ENCODE measurements around the gene CREB5.

CREB5 gene

DNA sequence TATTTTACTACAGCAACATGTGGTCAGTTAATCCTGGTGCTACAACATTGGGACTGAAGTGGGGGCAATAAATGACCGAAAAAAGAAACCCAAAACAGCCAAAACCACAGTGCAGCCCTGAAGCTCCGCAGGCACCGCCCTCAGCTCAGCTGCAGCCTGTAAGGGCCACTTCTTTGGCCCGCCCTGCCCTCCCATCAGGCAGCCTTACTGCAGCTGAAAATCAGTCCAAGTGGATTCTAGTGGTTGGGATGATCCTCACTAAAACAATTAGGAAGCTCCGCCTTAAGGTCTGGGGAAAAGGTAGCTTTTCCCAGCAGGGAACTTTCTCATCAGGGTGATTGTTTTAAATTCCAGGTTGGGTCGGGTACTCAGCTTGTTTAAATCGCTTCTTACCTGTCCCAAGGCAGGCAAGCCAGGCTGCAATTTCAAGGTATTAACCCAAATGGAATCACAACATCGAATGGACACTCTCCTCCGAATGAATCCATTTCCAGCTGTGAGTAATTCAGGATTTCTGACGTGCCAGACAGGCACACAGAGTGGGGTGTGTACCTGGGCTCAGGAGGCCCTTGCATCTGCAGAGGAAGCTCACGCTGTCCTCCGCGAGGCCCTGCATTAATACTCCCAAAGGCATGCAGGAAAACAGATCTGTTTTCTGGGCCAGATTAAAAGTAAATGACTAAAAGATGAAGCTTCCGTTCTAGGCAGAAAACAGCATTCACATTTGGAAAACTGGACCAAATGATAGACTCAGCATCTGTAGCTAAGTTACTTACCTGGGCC is 104.3 kb downstream of the CREB5 start:
- DNase-seq (ENCODE audit: low read depth) = no peak

DNA sequence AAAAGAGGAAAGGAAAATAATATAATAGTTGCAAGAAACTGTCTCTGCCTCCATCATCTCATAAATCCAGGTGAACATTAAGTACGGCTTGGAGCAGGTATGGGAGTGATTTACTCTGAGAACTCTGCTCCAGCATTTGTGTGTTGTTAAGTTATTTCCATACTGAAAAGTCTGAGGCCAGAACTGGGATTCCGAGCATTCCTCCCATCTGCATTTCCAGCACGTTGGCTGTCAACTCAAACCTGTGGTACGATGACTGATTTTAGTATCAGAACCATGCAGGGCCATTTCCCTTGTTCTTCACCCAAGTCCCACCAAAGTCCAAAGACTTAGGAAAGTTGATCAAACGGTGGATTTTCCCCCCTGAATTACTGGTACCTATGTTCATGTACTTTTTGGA is 104.9 kb downstream of the CREB5 start:
- no peak for DNase-seq (ENCODE audit: low read depth)

DNA sequence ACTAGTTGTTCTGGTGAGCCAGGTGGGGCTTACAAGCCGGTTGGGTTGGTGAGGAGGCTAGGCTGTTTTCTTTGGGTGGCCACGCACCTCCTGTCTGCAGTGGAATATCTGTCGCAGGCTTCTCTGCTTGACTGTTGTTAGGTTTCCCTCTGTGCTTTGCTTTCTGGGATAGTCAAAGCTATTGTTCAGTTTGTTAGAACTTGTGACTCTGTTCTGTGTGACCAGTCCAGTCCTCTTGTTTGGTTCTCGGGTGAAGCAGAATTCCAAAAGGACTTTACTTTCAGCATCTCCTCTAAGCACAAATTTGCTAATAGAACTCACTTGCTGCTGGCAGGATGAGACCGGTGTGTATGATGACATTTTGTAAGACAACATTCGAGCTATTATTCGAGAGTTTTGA is 105.3 kb downstream of the CREB5 start:
- no peak for DNase-seq (ENCODE audit: low read depth)

DNA sequence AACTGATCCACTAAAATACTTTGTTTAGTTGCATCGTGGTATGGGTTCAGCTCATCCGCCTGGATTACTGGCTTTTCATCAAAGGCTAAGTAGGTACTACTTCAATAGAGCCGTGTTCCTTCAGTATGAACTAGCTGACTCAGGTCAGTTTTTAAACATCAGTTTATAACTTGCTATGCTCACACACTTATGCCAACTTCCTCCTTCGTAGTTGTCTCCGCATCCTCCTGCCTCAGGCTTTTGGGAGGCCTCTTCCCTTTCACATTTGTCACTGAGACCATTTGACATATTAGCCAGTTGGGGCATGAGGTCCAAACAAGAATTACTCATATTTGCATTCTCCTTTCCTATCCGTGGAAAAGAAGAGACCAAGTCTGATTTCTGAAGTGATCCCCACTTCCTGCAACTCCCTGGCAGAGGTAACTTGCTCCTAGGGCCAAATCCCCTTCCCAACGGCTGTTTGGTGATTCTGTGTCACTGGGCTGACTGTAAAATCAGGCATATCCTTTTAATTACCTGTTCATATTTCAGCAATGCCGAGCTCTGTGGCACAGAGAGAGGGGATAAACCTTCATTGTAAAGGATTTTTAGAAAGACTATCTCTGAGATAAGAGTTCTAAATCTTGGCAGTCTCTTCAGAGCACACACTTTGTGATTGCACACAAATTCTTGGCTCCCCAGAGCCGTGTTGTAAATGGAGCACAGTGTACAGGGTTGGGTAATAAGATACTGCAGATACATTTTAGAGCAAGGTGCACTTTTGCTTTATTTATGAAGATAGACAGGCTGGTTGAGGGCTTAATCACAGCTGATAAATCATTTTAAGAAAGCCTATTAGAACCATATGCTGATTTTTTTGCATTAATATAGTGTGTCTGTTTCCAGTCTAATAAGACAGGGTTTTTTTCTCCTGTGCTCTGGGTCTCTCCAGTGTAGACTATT is 108.0 kb downstream of the CREB5 start:
- DNase-seq (ENCODE audit: low read depth) = no peak

DNA sequence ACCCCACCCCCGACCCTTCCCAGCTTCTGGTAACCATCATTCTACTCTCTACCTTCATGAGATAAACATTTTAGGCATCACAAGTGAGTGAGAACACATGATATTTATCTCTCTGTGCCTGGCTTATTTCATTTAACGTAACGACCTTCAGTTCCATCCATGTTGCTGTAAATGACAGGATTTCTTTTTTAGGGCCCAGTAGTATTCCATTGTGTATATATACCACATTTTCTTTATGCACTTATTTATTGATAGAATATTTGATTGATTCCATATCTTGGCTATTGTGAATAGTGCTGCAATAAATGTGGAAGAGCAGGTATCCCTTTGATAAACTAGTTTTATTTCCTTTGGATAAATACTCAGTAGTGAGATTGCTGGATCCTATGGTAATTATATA is 112.7 kb downstream of the CREB5 start:
- no peak for DNase-seq (ENCODE audit: low read depth)

DNA sequence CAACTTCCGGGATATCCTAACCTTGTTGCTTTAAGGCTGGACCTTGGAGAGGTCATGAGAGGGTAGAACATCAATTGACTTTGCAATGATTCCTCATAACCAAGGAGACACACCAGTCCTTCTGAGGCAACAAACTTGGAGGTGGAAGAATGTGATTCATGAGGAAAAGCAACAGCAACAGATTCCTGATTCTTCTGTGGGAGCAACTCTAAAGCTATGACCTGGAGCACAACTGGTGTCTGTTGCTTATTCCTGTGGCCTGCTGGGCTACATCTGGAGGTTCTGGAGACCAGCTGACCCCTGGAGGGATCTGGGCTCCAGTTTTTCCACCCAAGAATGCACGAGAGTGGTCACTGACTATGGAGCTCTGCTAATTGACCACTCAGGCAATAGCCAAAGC is 116.6 kb downstream of the CREB5 start:
- DNase-seq (ENCODE audit: low read depth) = no peak

DNA sequence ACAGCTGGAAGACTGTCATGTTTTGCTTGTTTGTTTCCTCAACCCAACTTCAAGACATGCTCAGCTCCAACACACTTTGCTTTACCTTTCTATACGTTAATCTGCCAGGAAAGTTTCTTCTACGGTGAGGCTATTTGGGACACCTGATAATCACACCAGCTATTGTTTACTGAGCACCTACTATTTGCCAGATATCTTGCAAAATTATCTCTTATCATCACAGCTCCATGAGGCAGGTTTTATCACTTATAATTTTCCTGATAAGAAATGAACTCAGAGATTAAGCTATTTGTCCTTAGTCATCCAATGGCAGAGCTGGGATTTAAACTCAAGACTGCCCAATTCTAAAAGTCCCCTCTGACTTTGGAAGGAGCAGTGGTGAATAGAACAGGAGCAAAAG is 117.4 kb downstream of the CREB5 start:
- no peak for DNase-seq (ENCODE audit: low read depth)

DNA sequence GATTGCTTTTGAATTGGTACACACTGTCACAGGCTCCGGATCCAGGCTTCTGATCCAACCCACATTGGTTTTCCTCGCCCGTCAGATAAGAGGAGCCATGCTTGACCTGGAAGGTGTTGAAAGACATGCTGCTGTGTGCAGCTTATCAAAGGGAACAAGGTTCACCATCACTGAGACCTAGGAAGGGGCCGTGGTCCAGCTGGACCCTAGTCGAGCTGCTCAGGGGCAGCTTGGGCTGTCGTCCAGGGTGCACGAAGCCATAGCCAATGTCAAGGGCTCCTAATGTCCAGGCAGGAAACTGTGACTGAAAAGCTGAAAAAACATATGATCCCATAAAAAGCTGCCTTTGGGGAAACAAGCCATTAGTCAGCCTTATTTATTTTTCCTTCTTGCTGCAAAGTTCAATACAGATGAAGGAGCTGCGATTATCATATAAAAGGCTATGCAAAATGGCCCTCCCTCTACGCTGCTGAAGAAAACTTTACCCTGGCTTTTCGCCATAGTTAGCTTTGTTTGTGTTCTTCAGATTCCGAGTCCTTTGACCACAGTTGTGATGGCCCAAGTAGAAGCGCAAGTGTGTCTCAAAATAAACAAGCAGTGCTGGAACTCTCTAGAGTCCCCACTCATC is 118.0 kb downstream of the CREB5 start:
- DNase-seq (ENCODE audit: low read depth) = no peak

DNA sequence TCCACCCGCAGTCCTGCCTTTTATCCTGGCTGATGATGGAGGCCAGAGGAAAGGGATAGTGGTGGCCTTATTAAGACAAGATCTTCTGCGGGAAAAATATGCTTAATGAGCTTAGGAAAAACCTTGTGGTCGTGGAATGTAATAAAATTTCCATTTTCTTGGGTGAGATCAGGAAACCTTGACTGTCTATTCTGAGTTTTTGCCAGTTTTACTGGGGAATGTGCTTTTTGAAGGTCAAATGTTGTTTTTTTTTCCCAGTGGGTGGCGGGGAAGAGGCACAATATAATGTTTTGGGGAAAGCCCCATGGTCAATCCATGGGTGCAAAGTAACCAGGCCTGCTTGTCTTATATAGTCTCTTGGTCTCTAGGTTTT is 118.5 kb downstream of the CREB5 start:
- DNase-seq (ENCODE audit: low read depth) = no peak

DNA sequence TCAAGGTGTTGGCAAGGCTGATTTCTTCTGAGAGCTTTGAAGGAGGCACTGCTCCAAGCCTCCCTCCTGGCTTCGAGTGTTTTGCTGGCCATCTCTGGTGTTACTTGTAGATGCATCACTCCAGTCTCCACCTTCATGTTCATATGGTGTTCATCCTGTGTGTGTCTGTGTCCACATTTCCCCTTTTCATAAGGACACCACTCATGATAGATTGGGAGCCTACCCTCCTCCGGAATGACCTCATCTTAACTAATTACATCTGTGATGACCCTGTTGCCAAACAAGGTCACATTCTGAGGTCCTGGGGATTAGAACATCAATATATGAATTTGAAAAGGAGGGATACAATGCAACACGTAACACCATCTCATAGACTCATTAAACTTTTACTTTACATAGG is 119.0 kb downstream of the CREB5 start:
- no peak for DNase-seq (ENCODE audit: low read depth)

DNA sequence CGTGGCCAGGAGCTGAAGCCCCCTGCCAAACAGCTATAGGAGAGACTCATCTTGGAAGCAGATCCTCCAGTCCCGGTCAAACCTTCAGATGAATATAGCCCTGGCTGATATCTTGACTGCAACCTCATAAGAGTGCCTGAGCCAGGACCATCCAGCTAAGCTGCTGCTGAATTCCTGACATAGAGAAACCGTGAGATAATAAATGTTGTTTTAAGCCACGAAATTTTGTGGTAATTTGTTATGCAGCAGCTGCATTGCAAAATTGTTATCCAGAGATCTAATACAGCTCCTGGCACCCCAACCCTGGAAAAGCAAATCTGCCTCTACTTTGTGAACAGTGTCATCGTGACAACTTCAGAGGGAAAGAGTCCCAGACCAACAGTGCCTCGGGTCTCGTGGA is 119.9 kb downstream of the CREB5 start:
- no peak for DNase-seq (ENCODE audit: low read depth)

DNA sequence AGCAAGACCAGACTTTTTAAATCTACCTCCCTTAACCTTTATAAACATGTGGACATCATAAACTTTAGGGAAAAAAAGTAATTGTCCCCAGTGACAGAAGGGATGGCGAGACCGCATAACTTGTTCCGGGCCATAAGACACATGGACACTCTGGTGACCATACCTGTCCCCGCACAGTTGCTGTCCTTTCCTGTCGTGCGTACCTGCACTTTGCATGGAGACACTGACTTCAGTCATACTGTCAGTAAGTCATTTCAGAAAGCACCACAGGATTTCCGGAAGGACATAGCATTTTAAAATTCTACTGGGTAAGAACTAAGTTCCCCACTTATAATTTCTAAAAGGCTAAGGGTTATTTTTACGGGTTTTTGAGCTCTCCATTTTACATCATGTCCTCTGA is 120.9 kb downstream of the CREB5 start:
- no peak for DNase-seq (ENCODE audit: low read depth)

DNA sequence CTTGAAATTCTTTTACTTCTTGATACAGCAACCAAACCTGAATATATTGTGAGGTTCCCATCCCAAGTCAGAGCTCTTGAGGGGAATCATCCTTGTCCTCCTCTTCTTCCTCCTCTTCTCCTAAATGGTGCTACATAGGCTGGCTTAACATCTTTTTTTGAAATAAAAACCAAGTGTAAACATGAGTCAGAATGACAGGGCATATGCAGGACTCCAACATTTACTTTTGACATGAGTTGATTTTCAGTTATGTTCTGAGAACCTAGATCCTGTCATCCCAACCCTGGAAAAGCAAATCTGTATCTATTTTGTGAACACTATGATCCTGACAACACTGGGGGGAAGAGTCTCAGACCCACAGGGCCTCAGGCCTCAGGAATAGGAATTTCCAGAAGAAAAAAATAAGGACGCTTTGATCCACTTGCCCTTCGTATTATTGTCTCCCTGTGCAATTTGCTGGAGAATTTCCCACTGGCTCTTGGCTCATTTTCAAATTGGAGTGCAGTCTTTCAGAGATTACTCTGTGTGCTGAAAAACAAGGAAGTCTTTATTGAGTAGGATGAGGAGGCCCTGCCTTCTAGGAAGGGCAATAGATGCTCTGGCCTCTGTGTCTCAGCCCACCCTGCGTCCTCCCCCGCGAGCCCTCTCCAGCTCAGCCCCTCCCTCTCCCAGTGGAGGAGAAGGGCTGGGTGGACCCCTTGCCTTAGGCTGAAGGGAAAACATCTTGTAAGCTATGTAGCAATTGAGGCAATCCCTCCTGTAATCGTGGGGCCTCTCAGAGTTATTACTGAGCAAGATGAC is 121.6 kb downstream of the CREB5 start:
- DNase-seq (ENCODE audit: low read depth) = peak; percentile 54

DNA sequence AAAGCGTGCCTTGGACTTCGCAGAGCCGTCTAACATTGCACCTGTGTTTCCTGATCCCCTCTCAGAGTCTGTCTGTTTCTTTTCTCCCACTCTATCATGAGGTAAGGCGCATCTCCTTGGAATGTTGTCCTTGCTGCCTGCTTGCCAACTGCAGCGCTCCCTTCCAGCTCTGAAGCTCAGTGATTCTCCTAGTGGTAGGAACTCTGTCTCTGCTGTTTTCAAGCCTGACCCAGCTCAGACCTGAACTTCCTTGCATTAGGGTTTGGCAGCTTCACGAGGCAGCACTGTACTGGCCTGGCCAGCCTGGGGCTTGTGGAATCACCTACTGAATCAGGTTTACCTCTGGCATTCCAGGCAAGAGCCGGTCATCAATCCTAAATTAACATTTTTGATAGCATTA is 123.9 kb downstream of the CREB5 start:
- no peak for DNase-seq (ENCODE audit: low read depth)

DNA sequence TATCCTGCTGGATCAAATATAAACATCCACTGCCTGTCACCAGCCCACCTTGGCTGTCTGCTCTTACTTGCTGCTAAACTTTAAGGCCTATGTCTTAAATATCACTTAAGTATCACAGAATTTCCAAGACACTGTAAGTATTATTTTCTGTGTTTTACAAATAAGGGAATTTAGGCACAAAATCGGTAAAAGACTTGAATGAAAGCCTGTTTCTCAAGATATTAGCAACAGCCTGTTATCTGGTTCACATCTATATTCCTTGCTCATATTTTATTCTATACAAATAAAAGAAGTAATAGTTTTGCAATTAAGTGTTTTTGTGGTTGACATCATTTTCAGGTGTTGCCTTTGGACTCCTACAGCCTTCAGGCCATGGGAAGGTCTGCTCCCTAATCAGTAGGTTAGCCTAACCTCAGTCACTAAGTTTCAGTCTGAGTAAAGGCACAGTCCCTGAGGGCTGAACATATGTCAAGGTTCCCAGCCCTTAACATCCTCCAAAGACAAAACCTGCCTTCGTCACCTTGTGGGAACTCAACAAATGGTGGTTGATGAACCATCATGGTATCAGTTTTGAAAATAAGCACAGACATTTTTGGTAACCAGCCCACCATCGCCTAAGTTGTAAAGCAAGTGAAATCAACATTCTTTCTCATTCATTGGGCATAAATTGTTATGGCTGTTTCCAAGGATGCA is 127.1 kb downstream of the CREB5 start:
- no peak for DNase-seq (ENCODE audit: low read depth)

DNA sequence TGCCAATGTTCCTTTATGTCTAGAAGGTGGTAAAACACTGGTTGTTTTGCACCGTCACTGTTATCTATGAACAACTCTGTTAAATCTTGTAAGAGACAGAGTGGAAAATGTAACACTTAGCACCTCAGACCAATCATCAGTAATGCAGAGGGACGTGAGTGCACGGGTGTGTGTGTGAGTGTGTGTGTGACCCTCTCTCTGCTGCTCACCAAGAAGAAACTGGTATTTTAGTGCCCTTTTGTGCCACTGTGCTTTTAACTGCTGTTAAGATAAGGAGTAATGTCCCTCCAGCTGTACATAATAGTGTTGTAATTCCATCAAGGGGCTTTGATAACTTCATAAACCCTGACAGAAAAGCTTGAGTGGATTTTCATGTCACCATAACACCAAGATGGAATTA is 130.1 kb downstream of the CREB5 start:
- DNase-seq (ENCODE audit: low read depth) = no peak

DNA sequence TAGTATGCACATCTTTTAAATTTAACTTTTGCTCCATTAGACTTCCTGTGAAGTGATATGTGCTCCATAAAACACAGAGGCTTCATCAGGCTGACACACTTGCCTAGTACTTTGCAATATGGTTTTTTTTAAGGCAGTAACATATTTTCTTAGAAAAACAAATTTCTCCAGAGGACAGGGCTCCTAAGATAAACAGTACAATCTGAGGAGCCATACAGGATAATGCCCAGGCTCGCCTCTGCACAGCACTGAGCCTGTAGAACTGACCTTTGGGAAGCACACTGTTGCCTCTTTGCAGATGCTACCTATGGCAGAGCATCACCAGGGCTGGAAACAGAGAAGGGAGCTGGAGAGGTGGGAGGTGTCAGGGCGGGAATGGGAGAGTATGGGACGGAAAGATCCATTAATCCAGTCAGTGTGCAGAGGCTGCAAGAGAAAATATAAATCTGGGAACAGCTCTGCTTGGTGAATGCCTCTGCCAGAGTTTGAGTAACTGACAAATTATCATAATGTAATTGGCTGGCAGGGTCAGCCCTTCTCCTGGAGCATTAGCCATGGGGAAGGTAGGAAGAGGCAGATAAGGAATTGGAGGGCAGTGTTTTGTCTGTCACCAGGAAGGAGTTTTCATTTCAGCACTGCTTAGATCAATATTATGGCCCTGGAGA is 132.3 kb downstream of the CREB5 start:
- DNase-seq (ENCODE audit: low read depth) = no peak

DNA sequence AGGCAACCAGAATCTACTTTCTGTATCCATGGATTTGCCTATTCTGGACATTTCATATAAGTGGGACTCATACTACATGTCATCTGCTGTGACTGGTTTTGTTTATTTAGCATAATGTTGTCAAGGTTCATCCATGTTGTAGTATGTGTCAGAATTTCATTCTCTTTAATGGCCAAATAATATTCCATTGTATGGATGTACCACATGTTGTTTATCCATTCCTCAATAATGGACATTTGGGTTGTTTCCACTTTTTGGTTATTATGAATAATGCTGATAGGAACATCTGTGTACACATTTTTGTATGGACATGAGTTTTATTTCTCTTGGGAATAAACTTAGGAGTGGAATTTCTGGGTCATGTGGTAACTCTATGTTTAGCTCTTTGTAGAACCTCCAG is 133.7 kb downstream of the CREB5 start:
- DNase-seq (ENCODE audit: low read depth) = no peak

DNA sequence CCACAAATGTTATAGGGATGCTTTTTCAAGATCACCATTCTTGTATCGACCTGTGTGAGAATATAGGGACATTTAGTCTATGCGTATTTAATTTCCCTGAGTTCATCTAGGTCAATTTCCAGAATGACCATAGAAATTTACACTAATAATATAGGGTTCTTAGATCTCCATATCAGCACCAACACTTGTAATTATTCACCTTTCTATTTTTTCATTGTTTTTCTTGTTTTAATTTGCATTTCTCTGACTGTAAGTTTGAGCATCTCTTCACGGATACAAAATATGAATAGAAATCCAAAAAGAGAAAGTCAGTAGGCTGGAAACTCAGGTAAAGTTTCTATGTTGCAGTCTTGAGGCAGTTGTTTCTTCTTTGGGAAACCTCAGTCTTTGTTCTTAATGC is 134.8 kb downstream of the CREB5 start:
- DNase-seq (ENCODE audit: low read depth) = no peak

DNA sequence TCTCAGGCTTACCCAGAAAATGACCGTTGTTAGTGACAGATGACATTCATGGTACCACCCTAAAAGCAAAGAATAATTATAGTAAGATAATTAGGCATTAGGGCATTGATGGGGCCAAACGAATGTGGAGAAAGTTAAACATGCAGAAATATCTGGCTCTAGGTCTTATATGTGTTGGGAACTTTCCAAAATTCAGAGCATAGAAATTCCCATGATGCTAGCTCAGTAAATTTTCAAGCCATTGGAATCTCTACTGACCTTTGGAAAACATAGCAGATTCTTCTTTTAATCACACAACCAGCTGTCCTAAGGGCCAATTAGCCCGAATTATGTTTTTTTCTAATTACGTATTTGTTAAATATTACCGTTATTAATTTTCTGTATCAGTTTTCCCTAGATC is 136.1 kb downstream of the CREB5 start:
- DNase-seq (ENCODE audit: low read depth) = no peak

DNA sequence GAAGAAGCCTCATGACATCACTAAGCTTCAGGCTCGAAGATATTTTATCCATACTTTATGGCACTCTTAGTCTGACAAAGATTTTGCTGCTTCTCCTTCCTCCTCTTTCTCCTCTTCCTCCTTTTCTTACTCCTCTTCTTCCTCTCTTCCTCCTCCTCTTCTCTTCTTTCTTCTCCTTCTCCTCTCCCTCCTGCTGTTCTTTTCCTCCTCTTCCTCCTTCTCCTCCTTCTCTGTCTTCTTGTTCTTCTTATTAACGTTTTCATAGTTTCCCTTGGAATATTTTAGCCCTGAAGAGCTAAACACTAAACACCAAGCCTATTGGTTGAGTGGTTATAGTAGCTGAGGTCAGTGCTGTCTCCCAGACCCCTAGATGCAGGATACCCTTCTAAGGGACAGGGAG is 137.7 kb downstream of the CREB5 start:
- no peak for DNase-seq (ENCODE audit: low read depth)
